IMR-90 (cell line): Measurements from ENCODE around the gene SLC4A3. TPM values are rescaled to one million over a fixed set of nuclear protein-coding genes. Genes with fewer than 3 reads are reported as not detected.

ENCODE experiments used
- ATAC-seq: fragments of 200-7000 bp; cut with Tn5 transposase; 2 replicates; pipeline ENCODE4 v1.9.1; 2020; ENCODE audit warnings: low read depth, mild to moderate bottlenecking, moderate library complexity
- BruUV-seq: library from RNA; stranded (reverse); fragments of 400-500 nt; replicated peaks from 2 replicates; lab custom pipeline; 2021; lab: Mats Ljungman, UMichigan
- CTCF ChIA-PET: fragments of 300-600 bp; formaldehyde crosslinking; extraction: SDS; loops from one replicate; lab custom pipeline; 2021; ENCODE audit warnings: antibody characterized with exemption; lab: Yijun Ruan, JAX
- POLR2A ChIA-PET: fragments of 300-600 bp; sonication (Branson Sonifier 250); formaldehyde crosslinking; loops from one replicate; lab custom pipeline; 2022; ENCODE audit warnings: antibody characterized with exemption; ENCODE audit not compliant: unreplicated experiment; lab: Charles Lee
- DNase-seq: peaks from one replicate; pipeline ENCODE4 v3.0.0; 2013
- H2AFZ ChIP-seq: replicated peaks from 2 replicates; pipeline ENCODE3; 2013; ENCODE audit warnings: low read length, mild to moderate bottlenecking; ENCODE audit not compliant: poor library complexity
- H2AK5ac ChIP-seq: 2 replicates; pipeline ENCODE4 v1.6.1; 2013; ENCODE audit warnings: low read depth, low read length, inconsistent platforms
- H2AK9ac ChIP-seq: replicated peaks from 2 replicates; pipeline ENCODE3; 2013; ENCODE audit warnings: mild to moderate bottlenecking, low read depth, low read length, moderate library complexity; ENCODE audit not compliant: poor library complexity
- H2BK120ac ChIP-seq: 2 replicates; pipeline ENCODE4 v1.6.1; 2013; ENCODE audit warnings: low read depth, low read length, inconsistent platforms
- H2BK15ac ChIP-seq: 3 replicates; pipeline ENCODE4 v1.6.1; 2013; ENCODE audit warnings: low read depth, low read length, inconsistent platforms
- H2BK20ac ChIP-seq: 2 replicates; pipeline ENCODE4 v1.6.1; 2013; ENCODE audit warnings: low read depth, mild to moderate bottlenecking, inconsistent platforms, low read length, moderate library complexity
- H2BK5ac ChIP-seq: 2 replicates; pipeline ENCODE4 v1.6.1; 2013; ENCODE audit warnings: mild to moderate bottlenecking, low read depth, low read length, inconsistent platforms; ENCODE audit not compliant: poor library complexity, severe bottlenecking
- H3K14ac ChIP-seq: replicated peaks from 2 replicates; pipeline ENCODE4 v1.6.1; 2013; ENCODE audit warnings: low read depth, low read length, inconsistent platforms
- H3K18ac ChIP-seq: 2 replicates; pipeline ENCODE4 v1.6.1; 2013; ENCODE audit warnings: low read depth, low read length, control low read depth
- H3K23ac ChIP-seq: 2 replicates; pipeline ENCODE4 v1.6.1; 2013; ENCODE audit warnings: low read depth, low read length, inconsistent platforms
- H3K27ac ChIP-seq: 2 replicates; pipeline ENCODE4 v1.5.1; 2013; ENCODE audit warnings: mild to moderate bottlenecking, control low read depth, low read length; ENCODE audit not compliant: insufficient read depth
- H3K27me3 ChIP-seq: 2 replicates; pipeline ENCODE4 v1.6.1; 2013; ENCODE audit warnings: low read length; ENCODE audit not compliant: control insufficient read depth, insufficient read depth
- H3K36me3 ChIP-seq: 2 replicates; pipeline ENCODE4 v1.6.1; 2013; ENCODE audit warnings: low read length, mixed read lengths; ENCODE audit not compliant: control insufficient read depth, insufficient read depth
- H3K4ac ChIP-seq: 2 replicates; pipeline ENCODE4 v1.6.1; 2013; ENCODE audit warnings: low read depth, low read length, inconsistent platforms
- H3K4me1 ChIP-seq: 2 replicates; pipeline ENCODE4 v1.6.1; 2013; ENCODE audit warnings: low read length, mixed read lengths; ENCODE audit not compliant: control insufficient read depth, insufficient read depth
- H3K4me2 ChIP-seq: 2 replicates; pipeline ENCODE4 v1.6.1; 2013; ENCODE audit warnings: low read depth, mild to moderate bottlenecking, control low read depth, low read length, moderate library complexity
- H3K4me3 ChIP-seq: 2 replicates; pipeline ENCODE4 v1.5.1; 2013; ENCODE audit warnings: low read depth, mild to moderate bottlenecking, control low read depth, low read length, moderate library complexity; ENCODE audit not compliant: insufficient read depth
- H3K56ac ChIP-seq: 2 replicates; pipeline ENCODE4 v1.6.1; 2013; ENCODE audit warnings: low read length, inconsistent platforms; ENCODE audit not compliant: insufficient read depth; ENCODE audit errors: extremely low read depth
- H3K79me1 ChIP-seq, 2 experiments: 2 replicates each; pipeline ENCODE4 v1.6.1; 2013; ENCODE audit warnings: low read length in 2 of 2, inconsistent platforms in 1 of 2, low read depth in 1 of 2
- H3K9ac ChIP-seq: 2 replicates; pipeline ENCODE4 v1.6.1; 2013; ENCODE audit warnings: low read depth, low read length, control low read depth
- H3K9me1 ChIP-seq: 2 replicates; pipeline ENCODE4 v1.6.1; 2013; ENCODE audit warnings: low read length, inconsistent platforms; ENCODE audit not compliant: insufficient read depth
- H3K9me3 ChIP-seq: 2 replicates; pipeline ENCODE4 v1.6.1; 2013; ENCODE audit warnings: low read length; ENCODE audit not compliant: control insufficient read depth, insufficient read depth
- H4K20me1 ChIP-seq: 2 replicates; pipeline ENCODE4 v1.6.1; 2013; ENCODE audit warnings: low read length, inconsistent platforms; ENCODE audit not compliant: insufficient read depth
- H4K5ac ChIP-seq: 2 replicates; pipeline ENCODE4 v1.6.1; 2013; ENCODE audit warnings: mild to moderate bottlenecking, low read depth, low read length, control low read depth
- H4K8ac ChIP-seq, 2 experiments: 2 replicates each; pipeline ENCODE4 v1.6.1; 2013; ENCODE audit warnings: low read depth in 2 of 2, low read length in 2 of 2, control low read depth in 1 of 2, inconsistent platforms in 1 of 2
- H4K91ac ChIP-seq: 2 replicates; pipeline ENCODE4 v1.6.1; 2013; ENCODE audit warnings: low read depth, low read length, inconsistent platforms; ENCODE audit not compliant: insufficient read depth
- CHD1 ChIP-seq: IDR thresholded peaks from 2 replicates; pipeline ENCODE4 v1.6.1; 2012; ENCODE audit warnings: low read depth, low read length, improper control_type of control experiment
- MAFK ChIP-seq: IDR thresholded peaks from 2 replicates; pipeline ENCODE4 v1.6.1; 2012; ENCODE audit warnings: low read depth, low read length, improper control_type of control experiment
- MXI1 ChIP-seq: IDR thresholded peaks from 2 replicates; pipeline ENCODE4 v1.6.1; 2012; ENCODE audit warnings: low read depth, mild to moderate bottlenecking, low read length, moderate library complexity, borderline replicate concordance
- RAD21 ChIP-seq: IDR thresholded peaks from 2 replicates; pipeline ENCODE4 v1.6.1; 2012; ENCODE audit warnings: low read length, improper control_type of control experiment
- RCOR1 ChIP-seq: IDR thresholded peaks from 2 replicates; pipeline ENCODE4 v1.6.1; 2012; ENCODE audit warnings: mild to moderate bottlenecking, low read length, improper control_type of control experiment; ENCODE audit not compliant: insufficient replicate concordance
- RFX5 ChIP-seq: IDR thresholded peaks from 2 replicates; pipeline ENCODE4 v1.8.0; 2012; ENCODE audit warnings: low read depth, mild to moderate bottlenecking, low read length, moderate library complexity
- SMC3 ChIP-seq: fragments of 150-350 bp; IDR thresholded peaks from 2 replicates; pipeline ENCODE4 v1.6.1; 2016; ENCODE audit warnings: low read depth, mild to moderate bottlenecking, antibody characterized with exemption, low read length, moderate library complexity
- USF2 ChIP-seq: fragments of 150-350 bp; IDR thresholded peaks from 2 replicates; pipeline ENCODE4 v1.6.1; 2017; ENCODE audit warnings: mild to moderate bottlenecking, antibody characterized with exemption, low read length, low read depth
- WGBS, 2 experiments: methylation state at CpG; one replicate each; pipeline versions ENCODE4 v1.1.5 to v1.1.7; 2013; ENCODE audit warnings: missing lambda C conversion rate in 2 of 2; ENCODE audit not compliant: insufficient read length in 1 of 2; ENCODE audit errors: extremely low coverage in 2 of 2; 5-methylcytosine and 5-hydroxymethylcytosine counted together
- dilution Hi-C: fragments of 300-500 bp; cut with HindIII; formaldehyde crosslinking; loops from one replicate; pipeline ENCODE4 v1.14.3; 2018; ENCODE audit warnings: low sequenced_read_pairs; ENCODE audit not compliant: unreplicated experiment
- in situ Hi-C: fragments of 300-500 bp; cut with MboI; formaldehyde crosslinking; loops from 3 replicates; pipeline ENCODE4 v1.14.3; 2019; ENCODE audit warnings: low sequenced_read_pairs, inconsistent platforms, mixed read lengths
- intact Hi-C: fragments of 100-400 bp; cut with micrococcal nuclease; formaldehyde crosslinking; loops from 2 replicates; pipeline ENCODE4 v1.10.0; 2022
- polyA plus RNA-seq, 3 experiments: library from polyadenylated mRNA; depleted of rRNA; stranded (reverse); fragments of >200 nt; gene quantifications; 2 replicates each; pipeline ENCODE4 v1.2.3, GENCODE V29; 2012; ENCODE audit warnings: low replicate concordance in 1 of 3
- total RNA-seq: library from RNA; depleted of rRNA; stranded (reverse); fragments of >200 nt; gene quantifications from 2 replicates; pipeline ENCODE4 v1.2.3, GENCODE V29; 2012

SLC4A3 gene
- total and polyA plus RNA-seq, 2 of the 4 experiments (the other 2 are of a cell fraction), result 0.90 to 6.1 TPM

GRCh38 chr2:219624565-219624964 is 2.9 kb upstream of the SLC4A3 start:
- no TSS peak for BruUV-seq
- intact Hi-C loops (no loop called here), in situ Hi-C loops (no loop called here), dilution Hi-C loops (no loop called here)
- no peaks in the 10 kb centered on the region; the same call in 1 of the 2 replicates for H3K4me1 ChIP-seq
- no peak overlapping the region for H3K4me2 ChIP-seq
- ChIA-PET CTCF (no interaction called here), POLR2A (no interaction called here)
- H3K18ac ChIP-seq, result no peak overlapping the region
- no peaks in the 10 kb centered on the region; the same call in none of the 2 replicates for H4K20me1 ChIP-seq
- H3K4me3 ChIP-seq, result no peak overlapping the region
- no peak overlapping the region for H3K4ac ChIP-seq
- no peak overlapping the region for H4K91ac ChIP-seq
- H3K9ac ChIP-seq, result no peak overlapping the region
- H2BK20ac ChIP-seq, result no peak overlapping the region
- ATAC-seq (no peak), DNase-seq (no peak)
- no peaks in the 10 kb centered on the region for H3K9me3 ChIP-seq
- H3K9me1 ChIP-seq, result no peaks in the 10 kb centered on the region; the same call in 1 of the 2 replicates
- no peak overlapping the region for H3K56ac ChIP-seq
- H2AK5ac ChIP-seq, result no peak overlapping the region
- no peak overlapping the region for H4K8ac ChIP-seq
- H3K23ac ChIP-seq, result no peak overlapping the region
- TF ChIP-seq RFX5 (no peak), MXI1 (no peak), RCOR1 (no peak), MAFK (no peak), CHD1 (no peak), SMC3 (no peak), USF2 (no peak), RAD21 (no peak)
- WGBS, 2 experiments, result 63% methylated on average over 1 of the region's 6 CpGs; no CpG with 5 or more reads in 1 of the 2 experiments
- no peaks in the 10 kb centered on the region for H3K36me3 ChIP-seq
- peaks cover 45% of the 10 kb centered on the region for H3K27me3 ChIP-seq
- H3K79me1 ChIP-seq, result no peaks in the 10 kb centered on the region
- H2BK5ac ChIP-seq, result no peak overlapping the region
- no peak overlapping the region for H2BK15ac ChIP-seq
- H2AK9ac ChIP-seq, result no peak overlapping the region
- H2BK120ac ChIP-seq, result no peak overlapping the region
- H3K14ac ChIP-seq, result no peak overlapping the region
- H2AFZ ChIP-seq, result no peak overlapping the region
- no peak overlapping the region for H3K27ac ChIP-seq
- no peak overlapping the region for H4K5ac ChIP-seq
